GM19395 (cell line): ENCODE results near the gene ZMAT1.
A peak's percentile ranks its signal among the peaks of the same experiment; 100 is the strongest.
"Not testable (repeated sequence)": the region's sequence is repeated elsewhere in the genome, so short reads cannot be mapped to it uniquely, and the experiment has no call there.

Source experiments
- ATAC-seq: cut with Tn5 transposase; IDR thresholded peaks from one replicate; pipeline ENCODE4 v1.9.1; 2021; ENCODE audit warnings: mild to moderate bottlenecking, moderate library complexity; ENCODE audit not compliant: unreplicated experiment

The ZMAT1 gene

DNA sequence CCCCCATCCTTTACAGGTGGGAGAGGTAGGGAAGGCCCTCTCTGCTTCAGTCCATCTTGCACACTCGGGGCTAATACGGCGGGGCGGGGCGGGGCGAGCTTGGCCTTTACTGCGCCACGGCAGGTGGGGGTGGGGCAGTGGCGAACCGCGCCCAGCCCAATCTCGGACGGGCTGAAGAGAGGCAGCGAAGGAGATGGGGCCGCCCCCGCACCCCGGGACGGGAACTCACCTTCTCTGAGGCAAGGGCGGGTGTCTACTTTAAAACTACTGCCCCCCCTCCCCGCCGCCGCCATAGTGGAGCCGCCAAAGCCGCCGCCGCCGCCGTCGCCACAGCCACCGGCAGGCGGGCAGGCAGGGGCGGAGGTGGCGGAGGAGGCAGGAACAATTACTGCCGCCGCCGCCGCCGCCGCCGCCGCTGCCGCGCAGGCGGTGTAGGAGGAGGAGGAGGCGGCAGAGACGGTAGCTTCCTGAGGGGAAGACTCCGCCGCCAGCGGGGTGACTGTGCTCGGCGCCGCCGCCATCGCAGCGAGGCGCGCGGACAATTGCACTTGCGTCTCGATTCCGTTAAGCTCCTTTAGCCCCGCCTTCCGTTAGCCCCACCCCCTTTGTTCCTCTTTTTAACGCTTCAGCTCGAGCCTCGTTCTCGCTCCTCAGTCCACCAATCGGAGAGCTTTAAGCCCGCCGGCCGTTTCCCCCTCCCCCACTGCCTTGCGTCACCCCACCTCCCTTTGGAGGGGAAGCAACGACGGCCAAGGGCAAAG is at the start of gene ZMAT1:
TSS of gene ZMAT1 (minus strand) at position 540 of the 761 bp plus-strand sequence. CDS start at position 521, 19 bp downstream.
- ATAC-seq: peak; percentile 93

DNA sequence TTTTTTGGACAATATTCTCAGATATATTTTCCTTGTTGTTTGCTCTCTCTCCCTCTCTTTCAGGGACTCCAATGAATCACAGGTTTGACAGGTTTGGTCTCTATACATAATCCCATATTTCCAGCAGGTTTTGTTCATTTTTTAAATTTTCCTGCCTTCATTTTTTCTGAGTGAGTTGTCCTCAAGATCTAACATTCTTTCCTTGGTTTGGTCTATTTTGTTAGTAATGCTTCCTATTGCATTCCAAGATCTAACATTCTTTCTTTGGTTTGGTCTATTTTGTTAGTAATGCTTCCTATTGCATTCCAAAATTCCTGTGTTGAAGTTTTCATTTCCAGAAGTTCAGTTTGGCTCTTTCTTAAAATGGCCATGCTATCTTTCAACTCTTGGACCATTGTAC is 45.3 kb upstream of the ZMAT1 start:
- ATAC-seq: no peak

DNA sequence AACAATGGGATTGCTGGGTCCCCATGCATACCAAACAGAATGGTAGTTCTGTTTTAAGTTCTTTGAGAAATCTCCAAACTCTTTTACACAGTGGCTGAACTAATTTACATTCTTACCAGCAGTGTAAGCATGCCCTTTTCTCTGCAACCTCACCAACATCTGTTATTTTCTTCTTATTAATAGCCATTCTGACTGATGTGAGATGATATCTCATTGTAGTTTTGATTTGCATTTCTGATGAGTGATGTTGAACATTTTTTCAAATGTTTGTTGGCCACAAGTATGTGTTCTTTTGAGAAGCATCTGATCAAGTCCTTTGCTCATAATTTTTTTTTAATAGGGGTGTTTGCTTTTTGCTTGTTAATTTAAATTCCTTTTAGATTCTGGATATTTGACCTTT is 41.2 kb upstream of the ZMAT1 start:
- ATAC-seq: no peak

DNA sequence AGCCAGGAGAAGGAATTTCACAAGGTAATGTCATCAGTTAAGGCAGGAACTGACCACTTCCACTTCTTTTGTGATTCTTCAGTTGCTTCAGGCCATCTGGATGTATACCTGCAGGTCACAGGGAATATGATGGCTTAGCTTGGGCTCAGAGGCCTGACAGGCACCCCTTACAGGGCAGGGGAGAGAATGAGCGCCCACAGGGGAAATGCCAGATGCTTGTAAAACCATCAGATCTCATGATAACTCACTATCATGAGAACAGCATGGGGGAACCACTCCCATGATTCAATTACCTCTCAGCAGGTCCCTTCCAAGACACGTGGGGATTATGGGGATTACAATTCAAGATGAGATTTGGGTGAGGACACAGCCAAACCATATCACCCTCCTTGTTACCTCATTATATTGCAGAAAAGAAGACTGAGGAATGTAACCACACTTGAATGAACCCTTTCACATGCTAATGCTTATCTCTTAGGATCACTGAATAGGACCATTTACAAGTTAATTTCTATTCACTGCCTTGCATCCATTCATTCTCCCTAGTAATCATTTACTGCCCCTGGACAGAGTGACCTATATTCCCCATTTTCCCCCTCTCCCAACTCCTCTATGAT is 33.2 kb upstream of the ZMAT1 start:
- not testable (repeated sequence) for ATAC-seq

DNA sequence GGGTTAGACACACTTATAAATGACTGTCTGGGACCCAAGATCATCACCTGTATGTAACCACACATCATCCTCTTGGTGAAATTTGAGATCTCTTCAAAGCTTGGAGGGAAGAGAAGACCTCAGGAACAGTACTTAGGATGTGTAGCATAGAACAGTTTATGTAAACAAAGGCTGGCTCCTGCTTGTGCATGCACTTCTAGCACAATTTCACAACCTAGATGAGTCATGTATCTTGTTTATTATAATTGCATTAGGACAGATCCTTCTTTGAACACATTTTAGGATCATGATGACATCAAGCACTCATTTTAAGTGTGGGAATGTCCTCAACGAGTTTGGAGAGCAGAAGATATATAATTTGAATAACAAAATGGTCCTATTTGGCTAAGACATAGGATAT is 26.3 kb upstream of the ZMAT1 start:
- no peak for ATAC-seq

DNA sequence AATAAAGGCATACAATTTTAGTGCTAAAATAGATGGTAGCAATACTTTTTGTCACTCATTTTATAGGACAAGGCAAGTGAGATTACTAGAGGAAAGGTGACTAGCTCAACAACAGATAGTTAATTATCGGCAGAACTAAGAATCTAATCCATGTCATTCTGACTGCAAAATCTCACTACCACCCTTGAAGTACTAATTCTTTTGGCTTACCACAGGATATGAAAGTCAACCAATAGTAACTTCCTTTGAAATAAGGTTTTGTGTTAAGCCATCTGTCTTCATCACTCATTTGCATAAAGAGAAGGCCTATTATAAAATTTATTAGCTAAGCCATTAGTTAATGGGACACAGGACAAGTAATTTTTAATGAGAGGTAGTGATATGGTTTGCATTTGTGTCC is 25.3 kb upstream of the ZMAT1 start:
- no peak for ATAC-seq

DNA sequence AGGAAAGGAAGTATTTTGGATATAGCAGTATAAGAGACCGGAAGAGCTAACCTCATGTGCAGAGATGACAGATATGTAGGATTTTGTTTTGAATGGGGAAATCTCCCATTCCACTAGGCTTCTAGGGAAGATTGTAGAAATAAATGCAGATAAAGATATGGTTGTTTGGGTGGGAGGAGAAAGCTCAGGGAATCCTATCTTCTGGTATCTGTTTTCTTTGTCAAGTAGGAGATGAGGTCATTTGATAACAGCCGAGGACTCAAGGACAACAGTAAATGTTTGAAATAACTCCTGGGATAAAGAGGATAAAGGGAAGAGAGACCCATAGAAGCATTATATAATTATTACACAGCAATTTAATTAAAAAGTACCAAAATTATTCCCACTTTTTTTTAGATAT is 24.7 kb upstream of the ZMAT1 start:
- no peak for ATAC-seq

DNA sequence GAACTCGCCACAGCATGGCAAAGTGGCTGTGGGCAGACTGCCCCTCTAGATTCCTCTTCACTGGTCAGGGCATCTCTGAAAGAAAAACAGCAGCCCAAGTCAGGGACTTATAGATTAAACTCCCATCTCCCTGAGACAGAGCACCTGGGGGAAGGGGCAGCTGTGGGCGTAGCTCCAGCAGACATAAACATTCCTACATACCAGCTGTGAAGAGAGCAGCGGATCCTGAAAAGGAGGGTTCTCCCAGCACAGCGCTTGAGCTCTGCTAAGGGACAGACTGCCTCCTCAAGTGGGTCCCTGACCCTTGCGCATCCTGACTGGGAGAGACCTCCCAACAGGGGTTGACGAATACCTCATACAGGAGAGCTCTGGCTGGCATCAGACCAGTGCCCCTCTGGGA is 18.8 kb upstream of the ZMAT1 start:
- no peak for ATAC-seq

DNA sequence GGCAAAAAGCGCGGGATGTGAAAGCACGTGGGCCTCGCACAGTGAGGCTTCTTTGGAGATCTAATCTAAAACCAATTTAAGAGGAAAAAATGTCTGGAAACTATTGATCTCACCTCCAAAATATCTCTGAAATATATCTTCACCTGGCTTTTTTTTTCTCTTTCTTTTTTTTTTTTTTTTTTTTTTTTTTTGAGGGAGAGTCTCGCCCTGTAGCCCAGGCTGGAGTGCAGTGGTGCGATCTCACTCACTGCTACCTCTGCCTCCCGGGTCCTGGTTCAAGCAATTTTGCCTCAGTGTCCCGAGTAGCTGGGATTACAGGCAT is 383 bp upstream of the ZMAT1 start:
- no peak for ATAC-seq

DNA sequence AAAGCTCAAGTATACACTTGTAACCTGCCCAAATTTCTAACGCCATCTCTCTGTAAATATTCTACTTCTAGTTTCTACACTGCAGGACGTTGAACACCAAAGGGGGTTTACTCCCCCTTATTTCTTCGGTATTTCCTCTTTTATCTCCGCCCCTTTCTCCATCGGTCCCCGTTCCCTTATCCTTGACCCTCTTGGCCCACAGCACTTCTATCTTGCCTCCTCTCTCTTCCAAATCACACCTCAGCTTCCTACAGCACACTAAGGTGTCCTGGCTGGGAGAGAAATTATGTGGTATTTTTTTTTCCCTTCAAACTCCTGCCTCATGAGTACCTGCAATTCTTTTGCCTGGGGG is 715 bp downstream of the ZMAT1 start:
- peak; percentile 12 for ATAC-seq

DNA sequence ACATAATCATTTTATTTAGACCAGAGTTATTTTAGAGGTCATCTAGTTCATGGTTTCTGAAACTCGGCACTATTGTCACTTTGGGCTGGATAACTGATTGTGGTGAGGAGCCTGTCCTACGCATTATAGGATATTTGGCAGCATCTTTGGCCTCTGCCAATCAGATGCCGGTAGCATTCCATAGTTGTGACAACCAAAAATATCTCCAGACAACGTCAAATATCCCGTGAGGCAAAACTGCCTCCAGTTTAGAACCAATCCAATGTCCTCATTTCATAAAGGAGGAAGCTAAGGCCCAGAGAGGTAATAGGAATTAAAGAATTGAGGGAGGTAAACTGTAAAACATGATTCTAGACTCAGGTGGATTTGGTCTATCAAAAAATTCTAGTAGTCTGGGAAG is 6.1 kb downstream of the ZMAT1 start:
- ATAC-seq: no peak

DNA sequence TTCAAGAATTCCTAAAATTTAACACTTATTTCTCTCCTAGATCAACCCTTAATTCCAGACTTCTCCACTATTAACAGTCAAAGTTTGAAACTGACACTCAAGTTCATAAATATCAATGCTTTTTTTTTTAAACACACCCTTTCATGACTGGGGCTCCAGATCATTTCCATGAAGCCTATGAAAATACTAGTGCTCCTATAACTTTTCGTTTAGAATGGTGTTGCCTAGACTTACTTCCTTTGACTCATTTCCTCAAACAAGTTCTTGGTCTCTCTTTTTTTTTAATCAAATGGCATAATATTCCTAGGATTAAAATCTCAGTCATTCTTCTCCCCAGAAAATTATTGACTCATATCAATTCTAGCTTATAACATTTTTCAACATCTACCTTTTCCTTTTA is 13.1 kb downstream of the ZMAT1 start:
- ATAC-seq: no peak

DNA sequence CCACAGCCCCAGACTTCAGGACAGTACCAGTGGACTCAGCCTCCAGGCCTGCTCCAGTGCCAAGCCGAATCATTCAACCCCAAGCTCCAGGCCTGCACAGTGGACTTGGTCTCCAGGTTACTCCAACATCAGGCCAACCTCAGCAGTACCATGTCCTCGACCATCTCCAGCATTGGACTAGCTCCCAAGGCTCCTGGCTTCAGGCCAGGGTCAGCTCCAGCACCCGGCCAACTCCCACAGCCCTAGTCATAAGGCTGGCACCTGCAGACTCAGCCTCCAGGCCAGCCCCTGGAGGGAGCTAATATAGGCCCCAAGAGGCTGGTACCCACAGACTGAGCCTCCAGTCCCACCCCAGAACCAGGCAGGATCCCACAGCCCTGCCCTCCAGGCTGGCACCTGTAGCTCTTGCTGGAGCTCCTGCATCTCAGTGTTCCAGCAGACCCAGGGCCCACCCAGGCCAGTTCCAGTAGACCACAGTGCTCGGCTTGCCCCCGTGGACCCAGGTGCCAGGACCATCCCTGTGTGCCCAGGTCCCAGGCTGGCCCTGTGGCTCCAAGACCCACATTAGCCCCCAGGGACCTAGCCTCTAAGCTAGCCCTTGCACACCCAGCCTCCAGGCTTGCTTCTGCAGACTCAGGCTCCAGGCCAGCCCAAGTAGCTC is 25.6 kb downstream of the ZMAT1 start:
- ATAC-seq: no peak

DNA sequence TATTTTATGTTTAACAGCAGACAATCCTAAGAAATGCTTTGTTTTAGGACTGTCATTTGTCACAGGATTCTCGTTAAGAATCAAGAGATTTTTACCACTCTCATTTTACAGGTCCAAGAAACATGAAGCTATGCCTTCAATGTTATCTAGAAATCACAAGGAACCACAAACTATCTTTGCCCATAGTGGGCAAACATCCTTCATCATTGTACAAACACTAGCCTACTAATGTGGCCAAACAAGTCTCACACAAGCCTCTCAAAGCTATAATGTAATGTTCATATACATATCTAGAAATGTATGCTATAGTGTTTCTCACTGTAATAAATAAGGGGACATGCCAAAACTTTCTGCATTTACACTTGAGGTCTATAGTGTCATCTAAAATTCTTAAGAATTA is 26.8 kb downstream of the ZMAT1 start:
- ATAC-seq: no peak
